Measurements from ENCODE around the gene NPW. TPM values are rescaled to one million over a fixed set of nuclear protein-coding genes. Genes with fewer than 3 reads are reported as not detected.
A peak's percentile ranks its signal among the peaks of the same experiment; 100 is the strongest.

NPW gene
- total and polyA plus RNA-seq, 5 donors from 2014 or later, result not detected

DNA sequence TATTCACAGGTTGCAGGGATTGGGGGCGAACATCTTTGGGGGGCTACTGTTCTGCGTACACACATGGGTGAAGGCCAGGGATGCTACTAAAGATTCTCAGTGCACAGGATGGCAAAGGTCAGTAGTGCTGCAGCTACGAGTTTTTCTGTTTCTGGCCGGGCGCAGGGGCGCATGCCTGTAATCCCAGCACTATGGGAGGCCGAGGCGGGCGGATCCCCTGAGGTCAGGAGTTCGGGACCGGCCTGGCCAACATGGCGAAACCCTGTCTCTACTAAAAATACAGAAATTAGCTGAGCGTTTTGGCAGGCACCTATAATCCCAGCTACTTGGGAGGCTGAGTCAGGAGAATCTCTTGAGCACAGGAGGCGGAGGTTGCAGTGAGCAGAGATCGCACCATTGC, 6.1 kb upstream of the NPW start:
- no peaks in the 10 kb centered on the region for H3K27me3 ChIP-seq (ENCODE audit: control insufficient read depth, insufficient read depth, low read length)
- H3K4me1 ChIP-seq (ENCODE audit: control insufficient read depth, insufficient read depth, low read length, poor library complexity, severe bottlenecking), result peaks cover 15% of the 10 kb centered on the region
- peak overlapping the region in 1 of 3 donors; percentile 26 for H3K27ac Mint-ChIP-seq
- H3K4me1 Mint-ChIP-seq, result peaks cover 0 to 12% (median 6%) of the 10 kb centered on the region in 4 donors
- H3K27ac ChIP-seq (ENCODE audit: insufficient read depth, low read length, poor library complexity, severe bottlenecking), result no peak overlapping the region
- no peaks in the 10 kb centered on the region for H3K36me3 ChIP-seq (ENCODE audit: control insufficient read depth, insufficient read depth, low read length)
- H3K9me3 ChIP-seq (ENCODE audit: control insufficient read depth in 2 of 2, low read length in 2 of 2), result no peaks in the 10 kb centered on the region
- ATAC-seq (ENCODE audit: low read depth in 2 of 2) (no peak), DNase-seq (no peak)
- H3K9me3 Mint-ChIP-seq, result no peaks in the 10 kb centered on the region
- H3K27me3 Mint-ChIP-seq, result no peaks in the 10 kb centered on the region
- H3K36me3 Mint-ChIP-seq, result no peaks in the 10 kb centered on the region
- peak overlapping the region in 1 of 4 donors; percentile 54 for H3K4me3 Mint-ChIP-seq
- H3K4me3 ChIP-seq (ENCODE audit: low read depth, low read length), result no peak overlapping the region

GRCh38 chr16:2015117-2015946, 4.3 kb upstream of the NPW start:
- peaks cover 0 to 2% (median under 1%) of the 10 kb centered on the region in 4 donors for H3K4me1 Mint-ChIP-seq
- H3K36me3 ChIP-seq (ENCODE audit: control insufficient read depth, insufficient read depth, low read length), result no peaks in the 10 kb centered on the region
- no peak overlapping the region for H3K4me3 Mint-ChIP-seq
- H3K36me3 Mint-ChIP-seq, result no peaks in the 10 kb centered on the region
- H3K9me3 Mint-ChIP-seq, result no peaks in the 10 kb centered on the region
- no peak overlapping the region for H3K27ac Mint-ChIP-seq
- peaks cover 13% of the 10 kb centered on the region for H3K4me1 ChIP-seq (ENCODE audit: control insufficient read depth, insufficient read depth, low read length, poor library complexity, severe bottlenecking)
- ATAC-seq (ENCODE audit: low read depth in 2 of 2), result no peak
- H3K9me3 ChIP-seq (ENCODE audit: control insufficient read depth in 2 of 2, low read length in 2 of 2), result no peaks in the 10 kb centered on the region
- no peaks in the 10 kb centered on the region for H3K27me3 ChIP-seq (ENCODE audit: control insufficient read depth, insufficient read depth, low read length)
- no peak for DNase-seq
- H3K27ac ChIP-seq (ENCODE audit: insufficient read depth, low read length, poor library complexity, severe bottlenecking), result no peak overlapping the region
- H3K27me3 Mint-ChIP-seq, result peaks cover 6% of the 10 kb centered on the region
- no peak overlapping the region for H3K4me3 ChIP-seq (ENCODE audit: low read depth, low read length)

GRCh38 chr16:2015947-2016208, 3.7 kb upstream of the NPW start:
- H3K27ac Mint-ChIP-seq, result no peak overlapping the region
- H3K36me3 ChIP-seq (ENCODE audit: control insufficient read depth, insufficient read depth, low read length), result no peaks in the 10 kb centered on the region
- H3K27me3 Mint-ChIP-seq, result peaks cover 11% of the 10 kb centered on the region
- H3K9me3 ChIP-seq (ENCODE audit: control insufficient read depth in 2 of 2, low read length in 2 of 2), result no peaks in the 10 kb centered on the region
- H3K4me1 ChIP-seq (ENCODE audit: control insufficient read depth, insufficient read depth, low read length, poor library complexity, severe bottlenecking), result peaks cover 14% of the 10 kb centered on the region
- H3K27me3 ChIP-seq (ENCODE audit: control insufficient read depth, insufficient read depth, low read length), result no peaks in the 10 kb centered on the region
- no peak overlapping the region for H3K4me3 ChIP-seq (ENCODE audit: low read depth, low read length)
- no peak overlapping the region for H3K4me3 Mint-ChIP-seq
- DNase-seq (no peak), ATAC-seq (ENCODE audit: low read depth in 2 of 2) (no peak)
- H3K4me1 Mint-ChIP-seq, result peaks cover 0 to 2% (median 0%) of the 10 kb centered on the region in 4 donors
- H3K36me3 Mint-ChIP-seq, result no peaks in the 10 kb centered on the region
- H3K9me3 Mint-ChIP-seq, result no peaks in the 10 kb centered on the region
- no peak overlapping the region for H3K27ac ChIP-seq (ENCODE audit: insufficient read depth, low read length, poor library complexity, severe bottlenecking)

DNA sequence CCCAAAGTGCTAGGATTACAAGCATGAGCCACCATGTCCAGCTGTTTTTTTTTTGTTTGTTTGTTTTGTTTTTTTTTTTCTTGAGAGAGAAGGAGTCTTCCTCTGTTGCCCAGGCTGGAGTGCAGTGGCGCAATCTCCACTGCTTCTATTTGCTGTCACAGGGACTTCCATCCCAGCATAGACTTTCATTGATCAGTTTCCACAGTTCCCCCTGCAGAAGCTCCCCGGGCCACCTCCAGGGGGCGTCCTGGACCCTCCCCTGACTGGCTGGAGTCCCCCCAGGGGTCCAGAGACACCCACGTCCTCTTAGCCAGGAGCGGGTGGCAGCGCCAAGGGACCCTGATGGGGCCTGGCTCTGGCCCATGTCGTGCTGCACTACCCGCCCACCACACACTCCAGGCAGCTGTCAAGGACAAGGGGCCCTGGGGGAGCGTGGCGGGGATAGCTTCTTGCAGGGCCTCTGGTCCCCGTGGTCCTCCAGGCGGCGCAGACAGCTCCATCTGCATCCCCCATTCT, 3.1 kb upstream of the NPW start:
- H3K36me3 Mint-ChIP-seq, result no peaks in the 10 kb centered on the region
- H3K4me1 Mint-ChIP-seq, result peaks cover 0 to 2% (median 0%) of the 10 kb centered on the region in 4 donors
- H3K27ac Mint-ChIP-seq, result no peak overlapping the region
- DNase-seq (no peak), ATAC-seq (ENCODE audit: low read depth in 2 of 2) (no peak)
- Histone ChIP-seq H3K36me3 (ENCODE audit: control insufficient read depth, insufficient read depth, low read length) (no peaks in the 10 kb centered on the region), H3K4me1 (ENCODE audit: control insufficient read depth, insufficient read depth, low read length, poor library complexity, severe bottlenecking) (peaks cover 14% of the 10 kb centered on the region), H3K27me3 (ENCODE audit: control insufficient read depth, insufficient read depth, low read length) (no peaks in the 10 kb centered on the region), H3K27ac (ENCODE audit: insufficient read depth, low read length, poor library complexity, severe bottlenecking) (no peak overlapping the region), H3K9me3 (ENCODE audit: control insufficient read depth in 2 of 2, low read length in 2 of 2) (no peaks in the 10 kb centered on the region), H3K4me3 (ENCODE audit: low read depth, low read length) (no peak overlapping the region)
- no peaks in the 10 kb centered on the region for H3K9me3 Mint-ChIP-seq
- H3K27me3 Mint-ChIP-seq, result peaks cover 17% of the 10 kb centered on the region
- H3K4me3 Mint-ChIP-seq, result peak overlapping the region in 1 of 4 donors; percentile 54

DNA sequence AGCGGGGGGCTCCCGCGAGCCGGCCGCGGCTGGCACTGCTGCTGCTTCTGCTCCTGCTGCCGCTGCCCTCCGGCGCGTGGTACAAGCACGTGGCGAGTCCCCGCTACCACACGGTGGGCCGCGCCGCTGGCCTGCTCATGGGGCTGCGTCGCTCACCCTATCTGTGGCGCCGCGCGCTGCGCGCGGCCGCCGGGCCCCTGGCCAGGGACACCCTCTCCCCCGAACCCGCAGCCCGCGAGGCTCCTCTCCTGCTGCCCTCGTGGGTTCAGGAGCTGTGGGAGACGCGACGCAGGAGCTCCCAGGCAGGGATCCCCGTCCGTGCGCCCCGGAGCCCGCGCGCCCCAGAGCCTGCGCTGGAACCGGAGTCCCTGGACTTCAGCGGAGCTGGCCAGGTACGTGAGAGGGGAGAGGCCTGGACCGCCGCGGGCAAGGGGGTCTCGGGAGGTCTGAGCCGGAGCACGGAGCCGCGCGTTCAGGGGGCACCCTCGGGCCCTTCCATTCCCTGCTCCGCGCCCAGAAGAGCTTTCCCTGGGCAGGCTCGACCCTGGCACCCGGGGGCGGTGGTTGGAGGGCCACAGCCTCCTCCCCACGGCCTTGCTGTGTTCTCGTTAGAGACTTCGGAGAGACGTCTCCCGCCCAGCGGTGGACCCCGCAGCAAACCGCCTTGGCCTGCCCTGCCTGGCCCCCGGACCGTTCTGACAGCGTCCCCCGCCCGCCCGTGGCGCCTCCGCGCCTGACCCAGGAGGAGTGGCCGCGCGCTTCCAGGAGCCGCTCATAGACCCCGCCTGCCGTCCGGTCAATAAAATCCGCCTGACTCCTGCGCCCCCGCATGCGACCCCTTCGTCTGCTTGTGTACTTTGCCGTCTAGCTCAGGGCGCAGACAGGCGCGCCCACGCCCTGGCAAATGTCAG, 591 bp downstream of the NPW start:
- no peak overlapping the region for H3K4me3 ChIP-seq (ENCODE audit: low read depth, low read length)
- no peak overlapping the region for H3K27ac ChIP-seq (ENCODE audit: insufficient read depth, low read length, poor library complexity, severe bottlenecking)
- peaks cover 40% of the 10 kb centered on the region for H3K27me3 Mint-ChIP-seq
- no peaks in the 10 kb centered on the region for H3K9me3 Mint-ChIP-seq
- no peak overlapping the region for H3K27ac Mint-ChIP-seq
- ATAC-seq (ENCODE audit: low read depth in 2 of 2) (no peak), DNase-seq (no peak)
- no peaks in the 10 kb centered on the region for H3K36me3 ChIP-seq (ENCODE audit: control insufficient read depth, insufficient read depth, low read length)
- peaks cover 28% of the 10 kb centered on the region for H3K4me1 ChIP-seq (ENCODE audit: control insufficient read depth, insufficient read depth, low read length, poor library complexity, severe bottlenecking)
- no peaks in the 10 kb centered on the region for H3K36me3 Mint-ChIP-seq
- no peaks in the 10 kb centered on the region for H3K9me3 ChIP-seq (ENCODE audit: control insufficient read depth in 2 of 2, low read length in 2 of 2)
- peaks cover 0 to 14% (median 5%) of the 10 kb centered on the region in 4 donors for H3K4me1 Mint-ChIP-seq
- no peaks in the 10 kb centered on the region for H3K27me3 ChIP-seq (ENCODE audit: control insufficient read depth, insufficient read depth, low read length)
- no peak overlapping the region for H3K4me3 Mint-ChIP-seq

GRCh38 chr16:2022723-2023091, 3.1 kb downstream of the NPW start:
- H3K4me1 ChIP-seq (ENCODE audit: control insufficient read depth, insufficient read depth, low read length, poor library complexity, severe bottlenecking), result peaks cover 42% of the 10 kb centered on the region
- Mint-ChIP-seq H3K36me3 (no peaks in the 10 kb centered on the region), H3K4me1 (peaks cover 0 to 21% (median 6%) of the 10 kb centered on the region in 4 donors), H3K9me3 (no peaks in the 10 kb centered on the region), H3K27ac (no peak overlapping the region), H3K27me3 (peaks cover 49% of the 10 kb centered on the region), H3K4me3 (peak overlapping the region in 3 of 4 donors; percentile 60 to 74 (median 74))
- H3K27me3 ChIP-seq (ENCODE audit: control insufficient read depth, insufficient read depth, low read length), result no peaks in the 10 kb centered on the region
- H3K27ac ChIP-seq (ENCODE audit: insufficient read depth, low read length, poor library complexity, severe bottlenecking), result no peak overlapping the region
- peak; percentile 2 to 6 for ATAC-seq (ENCODE audit: low read depth in 2 of 2)
- no peak overlapping the region for H3K4me3 ChIP-seq (ENCODE audit: low read depth, low read length)
- peak in 1 of 3 donors; percentile 23 for DNase-seq
- no peaks in the 10 kb centered on the region for H3K9me3 ChIP-seq (ENCODE audit: control insufficient read depth in 2 of 2, low read length in 2 of 2)
- H3K36me3 ChIP-seq (ENCODE audit: control insufficient read depth, insufficient read depth, low read length), result no peaks in the 10 kb centered on the region

- H3K27ac Mint-ChIP-seq, result peak overlapping the region in 1 of 3 donors; percentile 88
- no peaks in the 10 kb centered on the region for H3K9me3 Mint-ChIP-seq
- H3K4me1 ChIP-seq (ENCODE audit: control insufficient read depth, insufficient read depth, low read length, poor library complexity, severe bottlenecking), result peaks cover 42% of the 10 kb centered on the region
- H3K36me3 ChIP-seq (ENCODE audit: control insufficient read depth, insufficient read depth, low read length), result no peaks in the 10 kb centered on the region
- no peak overlapping the region for H3K27ac ChIP-seq (ENCODE audit: insufficient read depth, low read length, poor library complexity, severe bottlenecking)
- peak overlapping the region; percentile 60 to 80 (median 74) for H3K4me3 Mint-ChIP-seq
- ATAC-seq (ENCODE audit: low read depth in 2 of 2) (peak; percentile 88 to 90), DNase-seq (peak; percentile 90 to 92 (median 91))
- peaks cover 55% of the 10 kb centered on the region for H3K27me3 Mint-ChIP-seq
- H3K36me3 Mint-ChIP-seq, result no peaks in the 10 kb centered on the region
- no peaks in the 10 kb centered on the region for H3K27me3 ChIP-seq (ENCODE audit: control insufficient read depth, insufficient read depth, low read length)
- H3K4me3 ChIP-seq (ENCODE audit: low read depth, low read length), result no peak overlapping the region
- no peaks in the 10 kb centered on the region for H3K9me3 ChIP-seq (ENCODE audit: control insufficient read depth in 2 of 2, low read length in 2 of 2)
- peaks cover 0 to 25% (median 6%) of the 10 kb centered on the region in 4 donors for H3K4me1 Mint-ChIP-seq
These were observed 3.8 kb downstream of the NPW start for GRCh38 chr16:2023092-2024031.

All from CD4-positive, CD25-positive, alpha-beta regulatory T cell (primary cell).